T-cell (primary cell): ENCODE data around the gene MYMX. TPM values are rescaled to one million over a fixed set of nuclear protein-coding genes. Genes with fewer than 3 reads are reported as not detected.

ENCODE experiments used
- ATAC-seq, 4 experiments: fragments of 200-7000 bp in 3 of 4; fragments of 150-1000 bp in 1 of 4; cut with Tn5 transposase; replicated peaks in 1 of 4; 1 replicate in 3 of 4; 2 replicates in 1 of 4; pipeline ENCODE4 v1.10.0; 2021; ENCODE audit warnings: moderate library complexity in 3 of 4, mild to moderate bottlenecking in 2 of 4, moderate number of reproducible peaks in 1 of 4
- CTCF ChIA-PET, 2 donors: fragments of 300-600 bp; sonication (Branson Sonifier 250); formaldehyde crosslinking; loops; one replicate each; lab custom pipeline; 2022; ENCODE audit warnings: antibody characterized with exemption in 2 of 2; lab: Charles Lee
- POLR2A ChIA-PET, 2 donors: fragments of 300-600 bp; sonication (Branson Sonifier 250); formaldehyde crosslinking; loops; one replicate each; lab custom pipeline; 2022; ENCODE audit warnings: antibody characterized with exemption in 2 of 2; lab: Charles Lee
- DNase-seq, 35 experiments: peaks; one replicate each; pipeline versions ENCODE4 v3.0.0 to v3.0.0-alpha.2; 2013 to 2023
- H3K27ac ChIP-seq: one replicate; pipeline ENCODE4 v1.5.1; 2013; ENCODE audit warnings: low read length
- H3K27me3 ChIP-seq, 2 experiments: replicated peaks in 1 of 2; 1 replicate in 1 of 2; 2 replicates in 1 of 2; pipeline versions ENCODE4 v1.6.1 to v1.7.0; 2013; ENCODE audit warnings: low read length in 1 of 2, mixed read lengths in 1 of 2; ENCODE audit not compliant: control insufficient read depth in 2 of 2, insufficient read depth in 2 of 2; ENCODE audit errors: extremely low read depth in 1 of 2
- H3K36me3 ChIP-seq, 2 donors: 1 replicate in 1 of 2; 2 replicates in 1 of 2; pipeline versions ENCODE4 v1.6.1 to v1.7.0; 2013; ENCODE audit warnings: low read length in 1 of 2; ENCODE audit not compliant: control insufficient read depth in 2 of 2, insufficient read depth in 1 of 2; ENCODE audit errors: extremely low read depth in 1 of 2
- H3K4me1 ChIP-seq, 2 experiments: 1 replicate in 1 of 2; 2 replicates in 1 of 2; pipeline versions ENCODE4 v1.6.1 to v1.7.0; 2013; ENCODE audit warnings: low read length in 2 of 2, mixed read lengths in 1 of 2; ENCODE audit not compliant: insufficient read depth in 2 of 2, control insufficient read depth in 1 of 2; ENCODE audit errors: extremely low read depth in 1 of 2
- H3K4me3 ChIP-seq, 2 donors: 1 replicate in 1 of 2; 2 replicates in 1 of 2; pipeline versions ENCODE4 v1.5.1 to v1.7.0; 2013; ENCODE audit warnings: mild to moderate bottlenecking in 2 of 2, low read length in 1 of 2, moderate library complexity in 1 of 2; ENCODE audit not compliant: control insufficient read depth in 1 of 2; ENCODE audit errors: extremely low read depth in 1 of 2
- H3K9me3 ChIP-seq: 2 replicates; pipeline ENCODE4 v1.7.0; 2013
- H3K27ac Mint-ChIP-seq, 2 donors: one replicate each; pipeline ENCODE4 v1.8.0; 2020 to 2021; ENCODE audit warnings: mild to moderate bottlenecking in 2 of 2, mixed read lengths in 2 of 2
- H3K27me3 Mint-ChIP-seq, 2 donors: one replicate each; pipeline ENCODE4 v1.8.0; 2021 to 2022; ENCODE audit warnings: mixed read lengths in 2 of 2
- H3K36me3 Mint-ChIP-seq: one replicate; pipeline ENCODE4 v1.8.0; 2021; ENCODE audit warnings: mixed read lengths
- H3K4me1 Mint-ChIP-seq, 3 donors: one replicate each; pipeline ENCODE4 v1.8.0; 2020 to 2022; ENCODE audit warnings: mixed read lengths in 3 of 3, mild to moderate bottlenecking in 1 of 3
- H3K4me3 Mint-ChIP-seq, 3 donors: one replicate each; pipeline ENCODE4 v1.8.0; 2020 to 2022; ENCODE audit warnings: mild to moderate bottlenecking in 3 of 3, mixed read lengths in 3 of 3, moderate library complexity in 3 of 3
- H3K9me3 Mint-ChIP-seq, 3 donors: one replicate each; pipeline ENCODE4 v1.8.0; 2020 to 2022; ENCODE audit warnings: mixed read lengths in 3 of 3
- WGBS: methylation state at CpG from one replicate; pipeline ENCODE4 v1.1.5; 2013; ENCODE audit warnings: missing lambda C conversion rate; ENCODE audit not compliant: insufficient coverage; 5-methylcytosine and 5-hydroxymethylcytosine counted together
- total RNA-seq, 35 experiments: library from RNA in 6 of 35; stranded (reverse) in 6 of 35; fragments of 120-200 nt in 1 of 35; gene quantifications; one replicate each; pipeline versions ENCODE4 v1.2.1 to v1.2.4 and lab custom pipeline; 2013 to 2026

MYMX gene
- total RNA-seq, 5 donors from 2014 or later (not counting 1 experiment from before 2014, with no cell fraction given): not detected

- Histone ChIP-seq H3K36me3 (no peaks in the 10 kb centered on the region), H3K4me3 (no peak overlapping the region), H3K27ac (no peak overlapping the region), H3K27me3 (peaks cover 0 to 37% of the 10 kb centered on the region in 2 experiments), H3K9me3 (no peaks in the 10 kb centered on the region), H3K4me1 (peaks cover 0 to 17% of the 10 kb centered on the region in 2 experiments)
- H3K36me3 Mint-ChIP-seq: no peaks in the 10 kb centered on the region
- no peaks in the 10 kb centered on the region for H3K9me3 Mint-ChIP-seq
- peaks cover 2 to 7% of the 10 kb centered on the region in 2 donors for H3K27me3 Mint-ChIP-seq
- peaks cover 6 to 25% (median 9%) of the 10 kb centered on the region in 3 donors for H3K4me1 Mint-ChIP-seq
- H3K27ac Mint-ChIP-seq: peak overlapping the region in 1 of 2 donors; percentile 44
- DNase-seq (peak; percentile 35 to 82 (median 68)), ATAC-seq (peak; percentile 71 to 92 (median 86))
- WGBS: 14% methylated on average over 10 of the region's 15 CpGs
- no peak overlapping the region for H3K4me3 Mint-ChIP-seq
- ChIA-PET CTCF (interaction anchor here (0.6 to 1.6 kb wide), 6 partner anchors 61 to 215 kb away, joined by 3 to 5 read pairs (median 4); partner anchors contain the start of genes AARS2 (in 1 of the 2) and CDC5L (in 1 of the 2)), POLR2A (no interaction called here)
Observed at GRCh38 chr6:44172731-44173500, 43.8 kb upstream of the MYMX start.

GRCh38 chr6:44176130-44176761 is 40.5 kb upstream of the MYMX start:
- ATAC-seq: no peak
- Histone ChIP-seq H3K36me3 (no peaks in the 10 kb centered on the region), H3K27ac (no peak overlapping the region), H3K4me3 (no peak overlapping the region), H3K4me1 (peaks cover 0 to 17% of the 10 kb centered on the region in 2 experiments), H3K9me3 (no peaks in the 10 kb centered on the region), H3K27me3 (peaks cover 0 to 26% of the 10 kb centered on the region in 2 experiments)
- Mint-ChIP-seq H3K27ac (no peak overlapping the region), H3K9me3 (no peaks in the 10 kb centered on the region), H3K4me3 (peak overlapping the region in 1 of 3 donors; percentile 55), H3K36me3 (no peaks in the 10 kb centered on the region), H3K27me3 (peaks cover 0 to 5% of the 10 kb centered on the region in 2 donors), H3K4me1 (peaks cover 6 to 25% (median 9%) of the 10 kb centered on the region in 3 donors)
- ChIA-PET CTCF (interaction anchor here (0.6 to 0.8 kb wide), 3 partner anchors 80 to 281 kb away, joined by 3 to 4 read pairs (median 4); no protein-coding TSS in a partner anchor), POLR2A (interaction anchor here in 1 of 2 donors (0.9 kb wide), 1 partner anchor 168 kb away, joined by 5 read pairs; no protein-coding TSS in a partner anchor)
- 95% methylated on average over 4 of the region's 15 CpGs for WGBS
- DNase-seq: no peak

- peaks cover 0 to 25% of the 10 kb centered on the region in 2 experiments for H3K27me3 ChIP-seq
- DNase-seq: peak in 26 of 35 experiments; percentile 6 to 53 (median 28)
- Mint-ChIP-seq H3K9me3 (no peaks in the 10 kb centered on the region), H3K27ac (peak overlapping the region in 1 of 2 donors; percentile 22), H3K36me3 (no peaks in the 10 kb centered on the region), H3K4me1 (peaks cover 6 to 23% (median 9%) of the 10 kb centered on the region in 3 donors), H3K27me3 (peaks cover 0 to 3% of the 10 kb centered on the region in 2 donors), H3K4me3 (peak overlapping the region in 1 of 3 donors; percentile 55)
- no peaks in the 10 kb centered on the region for H3K36me3 ChIP-seq
- POLR2A ChIA-PET: interaction anchor here in 1 of 2 donors (0.9 kb wide), 1 partner anchor 167 kb away, joined by 5 read pairs; no protein-coding TSS in a partner anchor
- H3K4me3 ChIP-seq: no peak overlapping the region
- CTCF ChIA-PET: interaction anchor here (0.6 to 0.8 kb wide), 4 partner anchors 18 to 280 kb away, joined by 3 to 4 read pairs (median 4); no protein-coding TSS in a partner anchor
- ATAC-seq: peak in 3 of 4 experiments; percentile 28 to 69 (median 49)
- peaks cover 0 to 17% of the 10 kb centered on the region in 2 experiments for H3K4me1 ChIP-seq
- H3K9me3 ChIP-seq: no peaks in the 10 kb centered on the region
- 30% methylated on average over 15 of the region's 24 CpGs for WGBS
- no peak overlapping the region for H3K27ac ChIP-seq
Observed at GRCh38 chr6:44176762-44177509, 39.8 kb upstream of the MYMX start.

- Histone ChIP-seq H3K27ac (no peak overlapping the region), H3K27me3 (peaks cover 0 to 18% of the 10 kb centered on the region in 2 experiments), H3K4me1 (peaks cover 0 to 13% of the 10 kb centered on the region in 2 experiments), H3K9me3 (no peaks in the 10 kb centered on the region), H3K4me3 (no peak overlapping the region), H3K36me3 (no peaks in the 10 kb centered on the region)
- DNase-seq (no peak), ATAC-seq (no peak)
- CTCF ChIA-PET: interaction anchor here (0.5 to 0.7 kb wide), 2 partner anchors 17 to 142 kb away, joined by 3 read pairs; no protein-coding TSS in a partner anchor
- WGBS: 99% methylated on average over 10 of the region's 13 CpGs
- Mint-ChIP-seq H3K36me3 (no peaks in the 10 kb centered on the region), H3K27me3 (peaks cover 0 to 3% of the 10 kb centered on the region in 2 donors), H3K27ac (no peak overlapping the region), H3K4me1 (peaks cover 6 to 16% (median 7%) of the 10 kb centered on the region in 3 donors), H3K4me3 (peak overlapping the region in 1 of 3 donors; percentile 46), H3K9me3 (no peaks in the 10 kb centered on the region)
- POLR2A ChIA-PET: no interaction called here
Observed at GRCh38 chr6:44177691-44178423, 38.9 kb upstream of the MYMX start.

GRCh38 chr6:44178424-44179071 is 38.2 kb upstream of the MYMX start:
- H3K4me1 ChIP-seq: peaks cover 0 to 12% of the 10 kb centered on the region in 2 experiments
- no peaks in the 10 kb centered on the region for H3K36me3 ChIP-seq
- ATAC-seq (no peak), DNase-seq (no peak)
- POLR2A ChIA-PET: interaction anchor here in 1 of 2 donors (0.7 kb wide), 1 partner anchor 662 kb away, joined by 3 read pairs; no protein-coding TSS in a partner anchor
- Mint-ChIP-seq H3K36me3 (no peaks in the 10 kb centered on the region), H3K4me3 (no peak overlapping the region), H3K4me1 (peaks cover 6 to 16% (median 7%) of the 10 kb centered on the region in 3 donors), H3K27me3 (peaks cover 0 to 3% of the 10 kb centered on the region in 2 donors), H3K27ac (no peak overlapping the region), H3K9me3 (no peaks in the 10 kb centered on the region)
- CTCF ChIA-PET: interaction anchor here in 1 of 2 donors (0.7 kb wide), 1 partner anchor 159 kb away, joined by 7 read pairs; no protein-coding TSS in a partner anchor
- no peak overlapping the region for H3K4me3 ChIP-seq
- peaks cover 0 to 16% of the 10 kb centered on the region in 2 experiments for H3K27me3 ChIP-seq
- no peak overlapping the region for H3K27ac ChIP-seq
- no peaks in the 10 kb centered on the region for H3K9me3 ChIP-seq
- 83% methylated on average over 7 of the region's 9 CpGs for WGBS
